K562 (cell line): ENCODE measurements around the gene GABPB2. TPM values are rescaled to one million over a fixed set of nuclear protein-coding genes. Genes with fewer than 3 reads are reported as not detected.
A peak's percentile ranks its signal among the peaks of the same experiment; 100 is the strongest.

Source experiments
- CBFA2T2 ChIP-seq: fragments of 450-650 bp; conservative IDR thresholded peaks from 2 replicates; pipeline ENCODE4 v1.6.1; 2017; ENCODE audit warnings: mild to moderate bottlenecking
- COPS2 ChIP-seq: fragments of 450-650 bp; conservative IDR thresholded peaks from 2 replicates; pipeline ENCODE4 v1.6.1; 2016; ENCODE audit warnings: mild to moderate bottlenecking, moderate library complexity
- CREB3L1 ChIP-seq: fragments of 450-650 bp; IDR thresholded peaks from 2 replicates; pipeline ENCODE4 v1.6.1; 2014; ENCODE audit warnings: low read depth, mild to moderate bottlenecking, moderate library complexity, borderline replicate concordance
- DEAF1 ChIP-seq: fragments of 450-650 bp; formaldehyde crosslinking; IDR thresholded peaks from 2 replicates; pipeline ENCODE4 v1.4.0; 2020; ENCODE audit warnings: mild to moderate bottlenecking, moderate library complexity
- DPF2 ChIP-seq: fragments of 450-650 bp; IDR thresholded peaks from 2 replicates; pipeline ENCODE4 v1.6.1; 2016
- FOXM1 ChIP-seq, 2 experiments: fragments of 450-650 bp in 1 of 2; sonication (generic) in 1 of 2; formaldehyde crosslinking in 1 of 2; IDR thresholded peaks; 2 replicates each; pipeline versions ENCODE4 v1.6.1 to v1.9.0; 2017 to 2022; ENCODE audit warnings: low read depth in 2 of 2, mild to moderate bottlenecking in 2 of 2, missing genetic modification reagents in 1 of 2, moderate library complexity in 1 of 2
- HDAC2 ChIP-seq: fragments of 450-650 bp; IDR thresholded peaks from 2 replicates; pipeline ENCODE4 v1.6.1; 2016; ENCODE audit warnings: mild to moderate bottlenecking
- HMGXB4 ChIP-seq: sonication (generic); formaldehyde crosslinking; IDR thresholded peaks from 2 replicates; pipeline ENCODE4 v1.8.1; 2023; ENCODE audit warnings: mild to moderate bottlenecking, missing genetic modification reagents
- MTA2 ChIP-seq: fragments of 450-650 bp; IDR thresholded peaks from 2 replicates; pipeline ENCODE4 v1.6.1; 2016; ENCODE audit warnings: low read depth
- RAD21 ChIP-seq, 2 experiments: fragments of 250-450 bp in 1 of 2; fragments of 450-650 bp in 1 of 2; sonication (Bioruptor Pico) in 1 of 2; formaldehyde crosslinking in 1 of 2; IDR thresholded peaks in 1 of 2; conservative IDR thresholded peaks in 1 of 2; 2 replicates each; pipeline versions ENCODE4 v1.4.0 to v1.8.0; 2020 to 2022; ENCODE audit warnings: mild to moderate bottlenecking in 2 of 2, moderate library complexity in 1 of 2
- SMARCB1 ChIP-seq: IDR thresholded peaks from 2 replicates; pipeline ENCODE4 v1.6.1; 2011; ENCODE audit warnings: improper control_type of control experiment, low read depth; ENCODE audit not compliant: insufficient read length
- SNAPC5 ChIP-seq: fragments of 250-450 bp; sonication (Bioruptor Pico); IDR thresholded peaks from 2 replicates; pipeline ENCODE4 v1.8.0; 2021; ENCODE audit warnings: moderate library complexity, mild to moderate bottlenecking, inconsistent platforms
- SNRNP70 ChIP-seq: fragments of 200-400 bp; formaldehyde crosslinking; optimal IDR thresholded peaks from 2 replicates; pipeline ENCODE3; 2017; ENCODE audit warnings: low read depth, low read length
- STAT5A ChIP-seq: IDR thresholded peaks from 2 replicates; pipeline ENCODE4 v1.6.1; 2012; ENCODE audit warnings: low read length, inconsistent platforms, borderline replicate concordance
- ZBTB8A ChIP-seq: fragments of 450-650 bp; IDR thresholded peaks from 2 replicates; pipeline ENCODE4 v1.6.1; 2018; ENCODE audit warnings: mild to moderate bottlenecking, moderate library complexity; ENCODE audit not compliant: partially characterized antibody
- ZNF395 ChIP-seq: fragments of 200-800 bp; sonication (Bioruptor generic); IDR thresholded peaks from 2 replicates; pipeline ENCODE4 v1.6.1; 2017; ENCODE audit warnings: missing genetic modification characterization, missing compliant biosample characterization
- polyA plus RNA-seq, 8 experiments: library from polyadenylated mRNA; depleted of rRNA in 4 of 8; stranded (reverse) in 5 of 8; unstranded in 3 of 8; fragments of >200 nt; fragmentation: Nextera tagmentation in 2 of 8; fragmentation: Illumina TruSeq in 1 of 8; extraction: Ambion mirVana in 2 of 8; extraction: Trizol in 1 of 8; gene quantifications; 2 replicates each; pipeline versions ENCODE4 v1.2.1 to v1.2.3, GENCODE V29; 2011 to 2014; ENCODE audit warnings: inconsistent platforms in 1 of 8, missing spikeins in 1 of 8
- total RNA-seq, 7 experiments: library from RNA; depleted of rRNA in 6 of 7; stranded (reverse); fragments of >200 nt in 6 of 7; fragmentation: Illumina TruSeq in 2 of 7; extraction: Trizol in 2 of 7; gene quantifications; 2 replicates each; pipeline versions ENCODE4 v1.2.1 to v1.2.3, GENCODE V29; 2011 to 2021; ENCODE audit warnings: low replicate concordance in 1 of 7

The GABPB2 gene
- total and polyA plus RNA-seq, 9 of the 15 experiments (the other 6 are each of a cell fraction or from before 2014, with no cell fraction given), result 2.2 to 13.3 (median 6.1) TPM

- TF ChIP-seq RAD21 (CRISPR knock-in tag; conservative IDR thresholded peaks at IDR 0.05 in 1 of 2, IDR thresholded peaks at IDR 0.05 in 1 of 2) (peak in 1 of 2 experiments; percentile 10; a peak in 1 of 4 replicates), DPF2 (peak; percentile 38; the same call in 1 of the 2 replicates), CREB3L1 (no peak), SNAPC5 (CRISPR knock-in tag) (no peak), FOXM1 (IDR thresholded peaks at IDR 0.05; ENCODE audit: low read depth) (no peak), FOXM1 (CRISPR knock-in tag; IDR thresholded peaks at IDR 0.05; ENCODE audit: low read depth) (no peak), SMARCB1 (no peak), HDAC2 (no peak), ZBTB8A (no peak), HMGXB4 (CRISPR knock-in tag) (no peak), MTA2 (no peak), COPS2 (no peak), SNRNP70 (no peak), ZNF395 (CRISPR knock-in tag) (no peak), CBFA2T2 (no peak), DEAF1 (CRISPR knock-in tag) (no peak), STAT5A (no peak)
Measured at GRCh38 chr1:151060657-151061421, 9.7 kb upstream of the GABPB2 start (continued).
